Measurements from ENCODE around the gene SMARCA2.

SMARCA2 gene

DNA sequence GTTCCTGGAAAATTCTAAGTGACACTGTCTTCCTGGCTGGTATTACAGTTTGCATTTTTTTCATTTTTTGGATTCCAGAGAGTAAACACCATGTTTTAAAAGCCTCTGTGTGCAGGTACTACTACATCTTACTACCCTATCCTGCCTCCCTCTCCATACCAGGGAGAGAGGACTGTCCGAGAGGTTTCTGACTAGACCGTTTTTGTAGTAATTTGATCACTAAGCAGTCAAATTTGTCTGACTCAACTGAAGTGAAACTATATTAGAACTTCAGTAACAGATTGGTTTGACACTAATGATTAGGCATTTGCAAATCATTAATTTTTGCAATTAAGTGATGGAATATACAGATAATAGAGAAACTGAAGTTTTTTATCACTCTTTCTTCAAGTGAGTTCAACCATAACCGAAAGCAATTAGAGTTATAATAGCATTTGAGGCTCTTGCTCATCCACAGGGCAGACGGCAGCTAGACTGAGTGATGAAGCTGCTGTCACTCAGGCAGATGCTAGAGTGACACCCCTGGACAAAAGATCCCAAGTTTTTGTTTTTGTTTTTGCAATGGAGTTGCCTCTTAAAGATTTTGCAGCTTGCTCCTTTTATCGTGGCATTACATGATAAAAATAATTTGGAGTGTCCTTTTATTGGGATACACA lies 44.3 kb downstream of the SMARCA2 start:
- Histone ChIP-seq H3K79me2 (ENCODE audit: low read length) (peaks cover 9% of the 10 kb centered on the region), H2AFZ (ENCODE audit: low read length) (no peak overlapping the region), H3F3A (ENCODE audit: insufficient read depth, low read length) (peaks cover 5% of the 10 kb centered on the region), H4K20me1 (ENCODE audit: insufficient read depth, low read length) (no peaks in the 10 kb centered on the region), H3K9me2 (replicated peaks; ENCODE audit: insufficient read depth, low read length) (no peaks in the 10 kb centered on the region), H3K27ac (ENCODE audit: low read length) (no peak overlapping the region), H3K4me1 (ENCODE audit: low read length) (peaks cover 9% of the 10 kb centered on the region), H3K9me3 (replicated peaks; ENCODE audit: insufficient read depth, low read length) (no peaks in the 10 kb centered on the region), H3K9ac (ENCODE audit: low read length) (no peak overlapping the region), H3K4me2 (ENCODE audit: low read depth, low read length) (no peak overlapping the region), H3K4me3 (ENCODE audit: low read length) (no peak overlapping the region), H3K27me3 (replicated peaks; ENCODE audit: insufficient read depth, low read length) (no peaks in the 10 kb centered on the region), H3K36me3 (replicated peaks; ENCODE audit: insufficient read depth, low read length) (no peaks in the 10 kb centered on the region)
- TF ChIP-seq EZH2phosphoT487 (IDR thresholded peaks at IDR 0.05; ENCODE audit: low read length) = no peak
- TF ChIP-seq, protein P1, sequence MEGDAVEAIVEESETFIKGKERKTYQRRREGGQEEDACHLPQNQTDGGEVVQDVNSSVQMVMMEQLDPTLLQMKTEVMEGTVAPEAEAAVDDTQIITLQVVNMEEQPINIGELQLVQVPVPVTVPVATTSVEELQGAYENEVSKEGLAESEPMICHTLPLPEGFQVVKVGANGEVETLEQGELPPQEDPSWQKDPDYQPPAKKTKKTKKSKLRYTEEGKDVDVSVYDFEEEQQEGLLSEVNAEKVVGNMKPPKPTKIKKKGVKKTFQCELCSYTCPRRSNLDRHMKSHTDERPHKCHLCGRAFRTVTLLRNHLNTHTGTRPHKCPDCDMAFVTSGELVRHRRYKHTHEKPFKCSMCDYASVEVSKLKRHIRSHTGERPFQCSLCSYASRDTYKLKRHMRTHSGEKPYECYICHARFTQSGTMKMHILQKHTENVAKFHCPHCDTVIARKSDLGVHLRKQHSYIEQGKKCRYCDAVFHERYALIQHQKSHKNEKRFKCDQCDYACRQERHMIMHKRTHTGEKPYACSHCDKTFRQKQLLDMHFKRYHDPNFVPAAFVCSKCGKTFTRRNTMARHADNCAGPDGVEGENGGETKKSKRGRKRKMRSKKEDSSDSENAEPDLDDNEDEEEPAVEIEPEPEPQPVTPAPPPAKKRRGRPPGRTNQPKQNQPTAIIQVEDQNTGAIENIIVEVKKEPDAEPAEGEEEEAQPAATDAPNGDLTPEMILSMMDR (IDR thresholded peaks at IDR 0.05; ENCODE audit: low read length) = no peak
- TF ChIP-seq EZH2 (optimal IDR thresholded peaks at IDR 0.05; ENCODE audit: low read depth, low read length) = no peak
- no peak for DNase-seq

- Histone ChIP-seq H3K9me3 (replicated peaks; ENCODE audit: insufficient read depth, low read length) (no peaks in the 10 kb centered on the region), H3K36me3 (replicated peaks; ENCODE audit: insufficient read depth, low read length) (no peaks in the 10 kb centered on the region), H3F3A (ENCODE audit: insufficient read depth, low read length) (no peaks in the 10 kb centered on the region), H3K4me1 (ENCODE audit: low read length) (no peaks in the 10 kb centered on the region), H4K20me1 (ENCODE audit: insufficient read depth, low read length) (no peaks in the 10 kb centered on the region), H2AFZ (ENCODE audit: low read length) (no peak overlapping the region), H3K9me2 (replicated peaks; ENCODE audit: insufficient read depth, low read length) (no peaks in the 10 kb centered on the region), H3K4me3 (ENCODE audit: low read length) (no peak overlapping the region), H3K79me2 (ENCODE audit: low read length) (peaks cover 2% of the 10 kb centered on the region), H3K27ac (ENCODE audit: low read length) (no peak overlapping the region), H3K9ac (ENCODE audit: low read length) (no peak overlapping the region), H3K4me2 (ENCODE audit: low read depth, low read length) (no peak overlapping the region), H3K27me3 (replicated peaks; ENCODE audit: insufficient read depth, low read length) (no peaks in the 10 kb centered on the region)
- DNase-seq = no peak
- TF ChIP-seq, protein P1 (IDR thresholded peaks at IDR 0.05; ENCODE audit: low read length) = no peak
- TF ChIP-seq EZH2 (optimal IDR thresholded peaks at IDR 0.05; ENCODE audit: low read depth, low read length) = no peak
- TF ChIP-seq EZH2phosphoT487 (IDR thresholded peaks at IDR 0.05; ENCODE audit: low read length) = no peak
Observed at GRCh38 chr9:2060424-2060823, 45.3 kb downstream of the SMARCA2 start.

- Histone ChIP-seq H3K9ac (ENCODE audit: low read length) (no peak overlapping the region), H3K27ac (ENCODE audit: low read length) (no peak overlapping the region)
Observed at GRCh38 chr9:2065704-2066103, 50.6 kb downstream of the SMARCA2 start.

More at GRCh38 chr9:2065704-2066103, 50.6 kb downstream of the SMARCA2 start:
- no peak overlapping the region for H3K4me3 ChIP-seq (ENCODE audit: low read length)
- no peak overlapping the region for H2AFZ ChIP-seq (ENCODE audit: low read length)
- no peaks in the 10 kb centered on the region for H3K4me1 ChIP-seq (ENCODE audit: low read length)
- H3K9me3 ChIP-seq (replicated peaks; ENCODE audit: insufficient read depth, low read length) = no peaks in the 10 kb centered on the region
- no peaks in the 10 kb centered on the region for H3K9me2 ChIP-seq (replicated peaks; ENCODE audit: insufficient read depth, low read length)
- no peak for DNase-seq
- no peaks in the 10 kb centered on the region for H4K20me1 ChIP-seq (ENCODE audit: insufficient read depth, low read length)
- no peaks in the 10 kb centered on the region for H3K79me2 ChIP-seq (ENCODE audit: low read length)
- no peaks in the 10 kb centered on the region for H3F3A ChIP-seq (ENCODE audit: insufficient read depth, low read length)
- H3K4me2 ChIP-seq (ENCODE audit: low read depth, low read length) = no peak overlapping the region
- no peaks in the 10 kb centered on the region for H3K36me3 ChIP-seq (replicated peaks; ENCODE audit: insufficient read depth, low read length)
- TF ChIP-seq, protein P1 (IDR thresholded peaks at IDR 0.05; ENCODE audit: low read length) = no peak
- TF ChIP-seq EZH2phosphoT487 (IDR thresholded peaks at IDR 0.05; ENCODE audit: low read length) = no peak
- no peak for TF ChIP-seq EZH2 (optimal IDR thresholded peaks at IDR 0.05; ENCODE audit: low read depth, low read length)
- no peaks in the 10 kb centered on the region for H3K27me3 ChIP-seq (replicated peaks; ENCODE audit: insufficient read depth, low read length)

All from MM.1S (cell line).